Keratinocyte (primary cell): ENCODE data around the gene CCDC141. TPM values are rescaled to one million over a fixed set of nuclear protein-coding genes. Genes with fewer than 3 reads are reported as not detected.

Source experiments
- DNase-seq: peaks from one replicate; pipeline ENCODE4 v3.0.0-alpha.2; 2011; ENCODE audit warnings: low read depth, missing footprints, low spot score
- FAIRE-seq: peaks from 2 replicates; lab custom pipeline; 2011; peaks lifted over from hg19 to GRCh38; lab: Jason Lieb, UNC
- H2AFZ ChIP-seq: 2 replicates; pipeline ENCODE4 v1.6.0; 2012; ENCODE audit warnings: low read length, control low read depth, inconsistent platforms; ENCODE audit not compliant: control insufficient read depth
- H3K27ac ChIP-seq: 2 replicates; pipeline ENCODE4 v1.5.1; 2011; ENCODE audit warnings: low read length; ENCODE audit not compliant: control insufficient read depth, insufficient read depth
- H3K27me3 ChIP-seq: 3 replicates; pipeline ENCODE4 v1.6.0; 2011; ENCODE audit warnings: low read length; ENCODE audit not compliant: control insufficient read depth, insufficient read depth; ENCODE audit errors: extremely low read depth
- H3K36me3 ChIP-seq, 2 experiments: 2 replicates in 1 of 2; 3 replicates in 1 of 2; pipeline ENCODE4 v1.5.1; 2011; ENCODE audit warnings: low read length in 2 of 2, mild to moderate bottlenecking in 1 of 2; ENCODE audit not compliant: control insufficient read depth in 2 of 2, insufficient read depth in 2 of 2; ENCODE audit errors: extremely low read depth in 1 of 2
- H3K4me1 ChIP-seq: 3 replicates; pipeline ENCODE4 v1.5.1; 2011; ENCODE audit warnings: low read length; ENCODE audit not compliant: control insufficient read depth, insufficient read depth; ENCODE audit errors: extremely low read depth
- H3K4me2 ChIP-seq: 3 replicates; pipeline ENCODE4 v1.6.0; 2011; ENCODE audit warnings: low read depth, low read length; ENCODE audit not compliant: control insufficient read depth, insufficient read depth; ENCODE audit errors: extremely low read depth
- H3K4me3 ChIP-seq, 3 experiments: fragments of 200-600 bp in 1 of 3; sonication (generic) in 1 of 3; 2 replicates in 2 of 3; 3 replicates in 1 of 3; pipeline ENCODE4 v1.5.1; 2011 to 2016; ENCODE audit warnings: low read length in 3 of 3, mild to moderate bottlenecking in 3 of 3, control low read depth in 2 of 3, inconsistent platforms in 1 of 3, low read depth in 1 of 3, mixed read lengths in 1 of 3, mixed run types in 1 of 3, moderate library complexity in 1 of 3; ENCODE audit not compliant: control insufficient read depth in 2 of 3, insufficient read depth in 2 of 3; ENCODE audit errors: extremely low read depth in 1 of 3
- H3K79me2 ChIP-seq: 2 replicates; pipeline ENCODE4 v1.6.0; 2012; ENCODE audit warnings: low read length; ENCODE audit not compliant: control insufficient read depth, insufficient read depth
- H3K9ac ChIP-seq: 3 replicates; pipeline ENCODE4 v1.6.0; 2011; ENCODE audit warnings: low read length; ENCODE audit not compliant: control insufficient read depth, insufficient read depth; ENCODE audit errors: extremely low read depth
- H3K9me1 ChIP-seq: 3 replicates; pipeline ENCODE4 v1.6.0; 2011; ENCODE audit warnings: low read length; ENCODE audit not compliant: control insufficient read depth, insufficient read depth; ENCODE audit errors: extremely low read depth
- H3K9me3 ChIP-seq: 2 replicates; pipeline ENCODE4 v1.5.1; 2012; ENCODE audit warnings: low read depth, low read length; ENCODE audit not compliant: control insufficient read depth
- H4K20me1 ChIP-seq: 3 replicates; pipeline ENCODE4 v1.6.0; 2011; ENCODE audit warnings: low read length; ENCODE audit not compliant: control insufficient read depth, insufficient read depth; ENCODE audit errors: extremely low read depth
- EZH2 ChIP-seq: IDR thresholded peaks from one replicate; pipeline ENCODE4 v1.6.1; 2012; ENCODE audit warnings: inconsistent platforms, mild to moderate bottlenecking, low read length, moderate library complexity
- dilution Hi-C: fragments of 300-500 bp; cut with MboI; formaldehyde crosslinking; loops from one replicate; pipeline ENCODE4 v1.7.0; 2020; ENCODE audit warnings: low sequenced_read_pairs; ENCODE audit not compliant: extremely low pct_ligation_motif_present
- polyA plus RNA-seq, 5 experiments: library from polyadenylated mRNA; depleted of rRNA in 3 of 5; stranded (reverse) in 3 of 5; stranded (forward) in 1 of 5; unstranded in 1 of 5; fragments of >200 nt; gene quantifications; 1 replicate in 1 of 5; 2 replicates in 3 of 5; 3 replicates in 1 of 5; pipeline versions ENCODE4 v1.2.1 to v1.2.3, GENCODE V29; 2011 to 2012; ENCODE audit warnings: missing spikeins in 2 of 5, low read depth in 1 of 5, low replicate concordance in 1 of 5
- TF ChIP-seq, protein P1 (sequence below), 3 experiments: IDR thresholded peaks in 1 of 3; conservative IDR thresholded peaks in 1 of 3; optimal IDR thresholded peaks in 1 of 3; 2 replicates in 2 of 3; 3 replicates in 1 of 3; pipeline versions ENCODE3 to v1.5.1; 2011; ENCODE audit warnings: low read length in 3 of 3, mild to moderate bottlenecking in 3 of 3, moderate library complexity in 2 of 3, control low read depth in 1 of 3, inconsistent platforms in 1 of 3; ENCODE audit not compliant: insufficient read depth in 2 of 3; ENCODE audit errors: extremely low read depth in 1 of 3

The CCDC141 gene
- polyA plus RNA-seq, 1 donor (not counting 4 experiments of a cell fraction or from before 2014, with no cell fraction given), result not detected

DNA sequence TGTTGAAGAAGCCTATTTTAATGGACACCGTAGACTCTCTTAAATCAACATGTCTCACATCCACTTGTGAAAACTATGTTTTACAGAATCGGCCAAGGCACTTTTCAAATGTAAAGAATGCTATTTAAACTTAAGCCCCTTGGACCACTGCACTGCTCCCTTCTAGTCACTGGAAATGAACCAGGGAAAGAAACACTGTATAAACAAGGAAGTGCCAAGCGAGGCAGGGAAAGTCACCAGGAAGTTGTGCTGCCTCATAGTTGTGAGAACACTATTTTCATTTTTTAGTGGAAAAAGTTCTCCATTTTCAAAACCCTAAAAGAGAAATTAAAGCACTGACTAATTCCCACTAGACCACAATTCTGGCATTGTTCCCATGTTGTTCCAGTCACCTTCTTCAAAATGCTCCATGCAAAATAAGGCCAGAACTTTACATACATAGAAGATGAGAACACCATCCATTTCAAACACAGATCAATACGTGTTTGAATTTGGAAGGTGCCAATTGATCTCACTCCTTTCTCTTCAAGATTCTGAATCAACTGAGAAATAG, 13.5 kb downstream of the CCDC141 start:
- FAIRE-seq (no peak), DNase-seq (no peak)
- Histone ChIP-seq H3K4me1 (no peaks in the 10 kb centered on the region), H3K27me3 (no peaks in the 10 kb centered on the region), H2AFZ (no peak overlapping the region), H4K20me1 (no peaks in the 10 kb centered on the region), H3K9me1 (no peaks in the 10 kb centered on the region), H3K4me2 (no peak overlapping the region), H3K36me3 (no peaks in the 10 kb centered on the region), H3K9ac (no peak overlapping the region), H3K4me3 (no peak overlapping the region), H3K27ac (no peak overlapping the region), H3K79me2 (no peaks in the 10 kb centered on the region), H3K9me3 (no peaks in the 10 kb centered on the region)
- dilution Hi-C loops, result no loop called here
- TF ChIP-seq EZH2, result no peak
- TF ChIP-seq, protein P1, sequence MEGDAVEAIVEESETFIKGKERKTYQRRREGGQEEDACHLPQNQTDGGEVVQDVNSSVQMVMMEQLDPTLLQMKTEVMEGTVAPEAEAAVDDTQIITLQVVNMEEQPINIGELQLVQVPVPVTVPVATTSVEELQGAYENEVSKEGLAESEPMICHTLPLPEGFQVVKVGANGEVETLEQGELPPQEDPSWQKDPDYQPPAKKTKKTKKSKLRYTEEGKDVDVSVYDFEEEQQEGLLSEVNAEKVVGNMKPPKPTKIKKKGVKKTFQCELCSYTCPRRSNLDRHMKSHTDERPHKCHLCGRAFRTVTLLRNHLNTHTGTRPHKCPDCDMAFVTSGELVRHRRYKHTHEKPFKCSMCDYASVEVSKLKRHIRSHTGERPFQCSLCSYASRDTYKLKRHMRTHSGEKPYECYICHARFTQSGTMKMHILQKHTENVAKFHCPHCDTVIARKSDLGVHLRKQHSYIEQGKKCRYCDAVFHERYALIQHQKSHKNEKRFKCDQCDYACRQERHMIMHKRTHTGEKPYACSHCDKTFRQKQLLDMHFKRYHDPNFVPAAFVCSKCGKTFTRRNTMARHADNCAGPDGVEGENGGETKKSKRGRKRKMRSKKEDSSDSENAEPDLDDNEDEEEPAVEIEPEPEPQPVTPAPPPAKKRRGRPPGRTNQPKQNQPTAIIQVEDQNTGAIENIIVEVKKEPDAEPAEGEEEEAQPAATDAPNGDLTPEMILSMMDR (optimal IDR thresholded peaks at IDR 0.05 in 1 of 3, IDR thresholded peaks at IDR 0.05 in 1 of 3, conservative IDR thresholded peaks at IDR 0.05 in 1 of 3; ENCODE audit: extremely low read depth in 1 of 3, insufficient read depth in 2 of 3, low read length in 3 of 3), result no peak

DNA sequence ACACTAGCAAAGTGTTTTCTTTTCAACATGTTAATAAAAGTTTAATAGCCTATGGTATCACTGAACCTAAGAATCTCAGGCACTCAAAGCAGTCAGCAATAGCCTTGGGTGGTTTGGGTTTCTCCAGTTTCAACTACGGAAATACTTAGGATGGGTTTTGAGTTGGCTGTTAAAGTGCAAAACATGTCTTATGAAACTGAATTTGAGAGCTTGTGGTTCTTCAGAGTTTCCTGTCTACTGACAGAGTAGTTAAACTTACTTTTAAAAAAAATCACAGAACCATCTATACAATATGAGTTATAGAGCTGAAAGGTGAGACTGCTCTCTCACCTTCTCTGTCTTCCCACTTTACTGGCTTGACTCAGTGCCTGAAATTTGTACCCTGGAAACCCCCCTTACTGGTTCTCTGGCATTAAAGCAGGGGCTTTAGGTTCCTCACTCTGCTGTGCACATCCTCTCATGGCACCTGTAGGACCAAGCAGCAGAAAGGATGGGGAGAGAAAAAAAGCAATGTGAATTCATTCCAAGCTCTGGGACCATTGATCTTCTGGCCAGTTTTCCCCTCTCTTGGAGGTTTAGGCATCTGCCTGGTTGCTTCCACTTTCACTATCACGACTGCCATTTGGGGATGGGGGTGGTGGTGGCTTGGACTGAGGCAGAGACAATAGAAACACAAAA, 18.1 kb downstream of the CCDC141 start:
- Histone ChIP-seq H3K4me1 (no peaks in the 10 kb centered on the region), H3K27ac (no peak overlapping the region), H2AFZ (no peak overlapping the region), H3K4me2 (no peak overlapping the region), H3K9me3 (no peaks in the 10 kb centered on the region), H4K20me1 (no peaks in the 10 kb centered on the region), H3K9ac (no peak overlapping the region), H3K79me2 (no peaks in the 10 kb centered on the region), H3K27me3 (no peaks in the 10 kb centered on the region), H3K4me3 (no peak overlapping the region), H3K9me1 (no peaks in the 10 kb centered on the region), H3K36me3 (no peaks in the 10 kb centered on the region)
- TF ChIP-seq EZH2, result no peak
- TF ChIP-seq, protein P1 (optimal IDR thresholded peaks at IDR 0.05 in 1 of 3, IDR thresholded peaks at IDR 0.05 in 1 of 3, conservative IDR thresholded peaks at IDR 0.05 in 1 of 3; ENCODE audit: extremely low read depth in 1 of 3, insufficient read depth in 2 of 3, low read length in 3 of 3), result no peak
- DNase-seq (no peak), FAIRE-seq (no peak)
- dilution Hi-C loops, result no loop called here
